CD14-positive monocyte (primary cell): ENCODE measurements around the gene SGCD. TPM values are rescaled to one million over a fixed set of nuclear protein-coding genes. Genes with fewer than 3 reads are reported as not detected.

ENCODE experiments used
- DNase-seq, 3 donors: peaks; one replicate each; pipeline ENCODE4 v3.0.0-alpha.2; 2011 to 2022
- H2AFZ ChIP-seq: 2 replicates; pipeline ENCODE4 v1.6.0; 2012; ENCODE audit warnings: mild to moderate bottlenecking, low read depth, low read length, inconsistent platforms; ENCODE audit not compliant: insufficient read depth, poor library complexity, severe bottlenecking
- H3K27ac ChIP-seq, 2 donors: 1 replicate in 1 of 2; 2 replicates in 1 of 2; pipeline ENCODE4 v1.5.1; 2012 to 2013; ENCODE audit warnings: low read length in 2 of 2, control low read depth in 1 of 2, inconsistent platforms in 1 of 2, low read depth in 1 of 2, mild to moderate bottlenecking in 1 of 2
- H3K27me3 ChIP-seq, 2 donors: one replicate each; pipeline versions ENCODE4 v1.6.0 to v1.6.1; 2011 to 2013; ENCODE audit warnings: low read length in 2 of 2; ENCODE audit not compliant: control insufficient read depth in 2 of 2, insufficient read depth in 2 of 2
- H3K36me3 ChIP-seq, 2 donors: replicated peaks in 1 of 2; 1 replicate in 1 of 2; 2 replicates in 1 of 2; pipeline versions ENCODE4 v1.5.1 to v1.6.1; 2012 to 2013; ENCODE audit warnings: low read length in 2 of 2, control low read depth in 1 of 2, inconsistent platforms in 1 of 2, mild to moderate bottlenecking in 1 of 2; ENCODE audit not compliant: insufficient read depth in 2 of 2, control insufficient read depth in 1 of 2
- H3K4me1 ChIP-seq, 2 donors: 1 replicate in 1 of 2; 2 replicates in 1 of 2; pipeline versions ENCODE4 v1.5.1 to v1.6.1; 2012 to 2013; ENCODE audit warnings: low read length in 2 of 2, control low read depth in 1 of 2, inconsistent platforms in 1 of 2, mild to moderate bottlenecking in 1 of 2, moderate library complexity in 1 of 2; ENCODE audit not compliant: insufficient read depth in 2 of 2, control insufficient read depth in 1 of 2
- H3K4me2 ChIP-seq: replicated peaks from 2 replicates; pipeline ENCODE3; 2012; ENCODE audit warnings: low read length, moderate library complexity, mild to moderate bottlenecking; ENCODE audit not compliant: poor library complexity, severe bottlenecking; ENCODE audit errors: extremely low read depth
- H3K4me3 ChIP-seq, 3 experiments: fragments of 200-600 bp in 1 of 3; sonication (generic) in 1 of 3; replicated peaks in 1 of 3; 1 replicate in 2 of 3; 2 replicates in 1 of 3; pipeline ENCODE4 v1.5.1; 2011 to 2013; ENCODE audit warnings: low read length in 3 of 3, mild to moderate bottlenecking in 3 of 3, control low read depth in 2 of 3, low read depth in 2 of 3, inconsistent platforms in 1 of 3, moderate library complexity in 1 of 3
- H3K79me2 ChIP-seq: 2 replicates; pipeline ENCODE4 v1.6.0; 2012; ENCODE audit warnings: mild to moderate bottlenecking, control low read depth, inconsistent platforms, low read length, moderate library complexity; ENCODE audit not compliant: insufficient read depth
- H3K9ac ChIP-seq: 2 replicates; pipeline ENCODE4 v1.6.0; 2017; ENCODE audit warnings: low read length, mild to moderate bottlenecking; ENCODE audit not compliant: insufficient read depth, poor library complexity, severe bottlenecking
- H3K9me3 ChIP-seq, 2 donors: replicated peaks in 1 of 2; 1 replicate in 1 of 2; 2 replicates in 1 of 2; pipeline versions ENCODE4 v1.5.1 to v1.6.1; 2012 to 2013; ENCODE audit warnings: low read length in 2 of 2, control low read depth in 1 of 2; ENCODE audit not compliant: control insufficient read depth in 1 of 2, insufficient read depth in 1 of 2
- H4K20me1 ChIP-seq: 2 replicates; pipeline ENCODE4 v1.6.0; 2012; ENCODE audit warnings: mild to moderate bottlenecking, low read length, control low read depth, moderate library complexity; ENCODE audit not compliant: insufficient read depth
- H3K27ac Mint-ChIP-seq, 7 donors: one replicate each; pipeline ENCODE4 v1.8.0; 2020; ENCODE audit warnings: mild to moderate bottlenecking in 7 of 7, mixed read lengths in 7 of 7, moderate library complexity in 6 of 7, inconsistent platforms in 2 of 7
- H3K27me3 Mint-ChIP-seq, 3 donors: one replicate each; pipeline ENCODE4 v1.8.0; 2021 to 2022; ENCODE audit warnings: low read depth in 3 of 3, mild to moderate bottlenecking in 3 of 3, mixed read lengths in 3 of 3, moderate library complexity in 3 of 3, inconsistent platforms in 1 of 3
- H3K36me3 Mint-ChIP-seq, 2 donors: one replicate each; pipeline ENCODE4 v1.8.0; 2020; ENCODE audit warnings: mixed read lengths in 2 of 2, inconsistent platforms in 1 of 2, mild to moderate bottlenecking in 1 of 2
- H3K4me1 Mint-ChIP-seq: one replicate; pipeline ENCODE4 v1.8.0; 2020; ENCODE audit warnings: mild to moderate bottlenecking, mixed read lengths
- H3K4me3 Mint-ChIP-seq, 2 donors: one replicate each; pipeline ENCODE4 v1.8.0; 2020; ENCODE audit warnings: mild to moderate bottlenecking in 2 of 2, mixed read lengths in 2 of 2, moderate library complexity in 1 of 2
- H3K9me3 Mint-ChIP-seq, 7 donors: one replicate each; pipeline ENCODE4 v1.8.0; 2020 to 2022; ENCODE audit warnings: mixed read lengths in 7 of 7, mild to moderate bottlenecking in 6 of 7, moderate library complexity in 6 of 7, inconsistent platforms in 2 of 7
- WGBS: methylation state at CpG from one replicate; pipeline ENCODE4 v1.1.5; 2013; ENCODE audit warnings: missing lambda C conversion rate; ENCODE audit not compliant: insufficient coverage; 5-methylcytosine and 5-hydroxymethylcytosine counted together
- intact Hi-C, 2 donors: fragments of 100-400 bp; cut with micrococcal nuclease; formaldehyde crosslinking; loops; one replicate each; pipeline versions ENCODE4 v1.15.0 to v1.15.1; 2023
- polyA plus RNA-seq, 3 donors: library from polyadenylated mRNA; depleted of rRNA in 1 of 3; unstranded in 2 of 3; stranded (reverse) in 1 of 3; fragments of 300-500 nt in 2 of 3; fragments of >200 nt in 1 of 3; fragmentation: Illumina TruSeq in 2 of 3; gene quantifications; 1 replicate in 2 of 3; 2 replicates in 1 of 3; pipeline ENCODE4 v1.2.3, GENCODE V29; 2012 to 2021
- TF ChIP-seq, protein P1 (sequence below): fragments of 200-600 bp; IDR thresholded peaks from one replicate; pipeline ENCODE4 v1.8.0; 2022; ENCODE audit warnings: antibody characterized with exemption, mild to moderate bottlenecking

SGCD gene
- polyA plus RNA-seq, 3 donors, result not detected

DNA sequence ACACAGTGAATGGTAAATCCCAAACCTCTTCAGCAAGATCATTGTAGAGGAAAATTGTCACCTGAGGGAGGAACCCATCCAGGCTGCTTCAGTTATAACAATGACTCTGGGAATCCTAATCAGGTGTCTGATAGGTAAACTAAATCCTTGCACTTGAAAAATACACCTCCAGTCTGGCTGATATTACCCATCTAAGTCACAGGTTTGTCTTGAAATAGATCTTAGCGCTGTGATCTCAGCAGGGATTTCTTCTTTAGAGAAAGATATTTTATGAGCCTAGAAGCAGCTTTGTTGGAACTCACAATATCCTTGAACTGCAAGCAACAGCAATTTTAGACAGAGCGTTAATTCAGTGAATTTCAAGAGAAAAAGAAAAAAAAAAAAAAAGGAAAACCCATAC is 149.7 kb downstream of the SGCD start:
- no peak overlapping the region for H2AFZ ChIP-seq
- no peaks in the 10 kb centered on the region for H3K27me3 ChIP-seq
- intact Hi-C loops, result no loop called here
- H3K4me2 ChIP-seq, result no peak overlapping the region
- H4K20me1 ChIP-seq, result no peaks in the 10 kb centered on the region
- peaks cover 0 to 8% (median 2%) of the 10 kb centered on the region in 7 donors for H3K9me3 Mint-ChIP-seq
- H3K9me3 ChIP-seq, result no peaks in the 10 kb centered on the region
- H3K4me1 ChIP-seq, result no peaks in the 10 kb centered on the region
- WGBS, result no CpG with 5 or more reads among the region's 2 CpGs
- H3K79me2 ChIP-seq, result no peaks in the 10 kb centered on the region
- TF ChIP-seq, protein P1, sequence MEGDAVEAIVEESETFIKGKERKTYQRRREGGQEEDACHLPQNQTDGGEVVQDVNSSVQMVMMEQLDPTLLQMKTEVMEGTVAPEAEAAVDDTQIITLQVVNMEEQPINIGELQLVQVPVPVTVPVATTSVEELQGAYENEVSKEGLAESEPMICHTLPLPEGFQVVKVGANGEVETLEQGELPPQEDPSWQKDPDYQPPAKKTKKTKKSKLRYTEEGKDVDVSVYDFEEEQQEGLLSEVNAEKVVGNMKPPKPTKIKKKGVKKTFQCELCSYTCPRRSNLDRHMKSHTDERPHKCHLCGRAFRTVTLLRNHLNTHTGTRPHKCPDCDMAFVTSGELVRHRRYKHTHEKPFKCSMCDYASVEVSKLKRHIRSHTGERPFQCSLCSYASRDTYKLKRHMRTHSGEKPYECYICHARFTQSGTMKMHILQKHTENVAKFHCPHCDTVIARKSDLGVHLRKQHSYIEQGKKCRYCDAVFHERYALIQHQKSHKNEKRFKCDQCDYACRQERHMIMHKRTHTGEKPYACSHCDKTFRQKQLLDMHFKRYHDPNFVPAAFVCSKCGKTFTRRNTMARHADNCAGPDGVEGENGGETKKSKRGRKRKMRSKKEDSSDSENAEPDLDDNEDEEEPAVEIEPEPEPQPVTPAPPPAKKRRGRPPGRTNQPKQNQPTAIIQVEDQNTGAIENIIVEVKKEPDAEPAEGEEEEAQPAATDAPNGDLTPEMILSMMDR, result no peak
- H3K4me3 ChIP-seq, result no peak overlapping the region
- H3K36me3 Mint-ChIP-seq, result no peaks in the 10 kb centered on the region
- no peak for DNase-seq
- no peak overlapping the region for H3K27ac Mint-ChIP-seq
- H3K4me3 Mint-ChIP-seq, result no peak overlapping the region
- no peaks in the 10 kb centered on the region for H3K36me3 ChIP-seq
- H3K9ac ChIP-seq, result no peak overlapping the region
- H3K27ac ChIP-seq, result no peak overlapping the region
- no peaks in the 10 kb centered on the region for H3K4me1 Mint-ChIP-seq
- H3K27me3 Mint-ChIP-seq, result peaks cover 0 to 1% (median 0%) of the 10 kb centered on the region in 3 donors

DNA sequence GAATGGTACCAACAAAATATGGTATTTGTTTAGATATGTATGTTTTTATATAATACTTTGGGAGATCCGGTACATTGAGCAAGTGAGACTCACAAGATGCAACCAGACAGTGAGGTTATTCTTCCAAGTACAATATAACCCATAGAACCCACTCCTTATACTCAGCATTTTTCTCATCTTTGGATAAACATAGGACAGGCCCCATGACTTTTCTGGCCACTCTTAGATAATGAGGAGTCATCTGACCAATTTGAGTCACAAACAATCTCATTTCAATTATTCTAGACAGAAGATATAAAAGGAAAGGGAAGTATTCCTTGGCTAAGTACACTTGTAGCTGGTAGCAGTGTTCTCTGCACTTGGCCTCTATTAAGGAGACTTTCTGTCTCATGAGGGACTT is 150.2 kb downstream of the SGCD start:
- H3K4me1 ChIP-seq, result no peaks in the 10 kb centered on the region
- H4K20me1 ChIP-seq, result no peaks in the 10 kb centered on the region
- no peak overlapping the region for H3K9ac ChIP-seq
- TF ChIP-seq, protein P1, result no peak
- H3K9me3 ChIP-seq, result no peaks in the 10 kb centered on the region
- H3K27ac ChIP-seq, result no peak overlapping the region
- H3K36me3 ChIP-seq, result no peaks in the 10 kb centered on the region
- H3K9me3 Mint-ChIP-seq, result peaks cover 0 to 8% (median 2%) of the 10 kb centered on the region in 7 donors
- H3K4me3 ChIP-seq, result no peak overlapping the region
- no CpG with 5 or more reads among the region's 1 CpG for WGBS
- H3K27ac Mint-ChIP-seq, result no peak overlapping the region
- no peak for DNase-seq
- H3K4me2 ChIP-seq, result no peak overlapping the region
- no peak overlapping the region for H3K4me3 Mint-ChIP-seq
- no peaks in the 10 kb centered on the region for H3K79me2 ChIP-seq
- no peaks in the 10 kb centered on the region for H3K27me3 ChIP-seq
- no peaks in the 10 kb centered on the region for H3K36me3 Mint-ChIP-seq
- no peak overlapping the region for H2AFZ ChIP-seq
- intact Hi-C loops, result no loop called here
- no peaks in the 10 kb centered on the region for H3K4me1 Mint-ChIP-seq
- H3K27me3 Mint-ChIP-seq, result peaks cover 0 to 1% (median 0%) of the 10 kb centered on the region in 3 donors
